SK-N-SH treated with all-trans-retinoic acid at 6 μM for 48 hours (cell line): Measurements from ENCODE around the gene SDK1.

Experiments used
- ATAC-seq: fragments of 200-7000 bp; cut with Tn5 transposase; 3 replicates; pipeline ENCODE4 v1.9.1; 2020; ENCODE audit warnings: mild to moderate bottlenecking, moderate library complexity
- ARNTL ChIP-seq: fragments of 450-650 bp; formaldehyde crosslinking; IDR thresholded peaks from 2 replicates; pipeline ENCODE4 v1.5.0; 2020; ENCODE audit warnings: low read depth, mild to moderate bottlenecking, moderate library complexity, borderline replicate concordance
- BACH2 ChIP-seq: fragments of 250-450 bp; sonication (Bioruptor Pico); IDR thresholded peaks from 2 replicates; pipeline ENCODE4 v1.9.0; 2021; ENCODE audit warnings: mild to moderate bottlenecking, borderline replicate concordance
- CSDC2 ChIP-seq: fragments of 250-450 bp; sonication (Bioruptor Pico); IDR thresholded peaks from 2 replicates; pipeline ENCODE4 v1.5.0; 2020; ENCODE audit warnings: mild to moderate bottlenecking, moderate library complexity
- ESRRG ChIP-seq: fragments of 250-450 bp; sonication (Bioruptor Pico); IDR thresholded peaks from 2 replicates; pipeline ENCODE4 v1.6.1; 2021; ENCODE audit warnings: mild to moderate bottlenecking
- GLIS3 ChIP-seq: fragments of 250-450 bp; sonication (Bioruptor Pico); IDR thresholded peaks from 2 replicates; pipeline ENCODE4 v1.5.0; 2020; ENCODE audit warnings: mild to moderate bottlenecking, moderate library complexity
- OSR1 ChIP-seq: fragments of 250-450 bp; sonication (Bioruptor Pico); IDR thresholded peaks from 2 replicates; pipeline ENCODE4 v1.8.0; 2022; ENCODE audit warnings: moderate library complexity, mild to moderate bottlenecking, inconsistent platforms
- PPARA ChIP-seq: fragments of 250-450 bp; sonication (Bioruptor Pico); IDR thresholded peaks from 2 replicates; pipeline ENCODE4 v1.5.0; 2020; ENCODE audit warnings: mild to moderate bottlenecking, borderline replicate concordance
- RARB ChIP-seq: fragments of 250-450 bp; sonication (Bioruptor Pico); IDR thresholded peaks from 2 replicates; pipeline ENCODE4 v1.8.0; 2021; ENCODE audit warnings: mild to moderate bottlenecking, moderate library complexity
- TCF4 ChIP-seq: fragments of 250-450 bp; sonication (Bioruptor Pico); IDR thresholded peaks from 2 replicates; pipeline ENCODE4 v1.8.0; 2021; ENCODE audit warnings: mild to moderate bottlenecking, moderate library complexity, borderline replicate concordance
- TOX ChIP-seq: fragments of 250-450 bp; sonication (Bioruptor Pico); IDR thresholded peaks from 2 replicates; pipeline ENCODE4 v1.8.0; 2021; ENCODE audit warnings: mild to moderate bottlenecking, moderate library complexity, borderline replicate concordance
- ZC3H10 ChIP-seq: fragments of 250-450 bp; sonication (Bioruptor Pico); IDR thresholded peaks from 2 replicates; pipeline ENCODE4 v1.5.1; 2021; ENCODE audit warnings: mild to moderate bottlenecking, moderate library complexity
- ZFP3 ChIP-seq: fragments of 250-450 bp; sonication (Bioruptor Pico); IDR thresholded peaks from 2 replicates; pipeline ENCODE4 v1.5.0; 2020; ENCODE audit warnings: mild to moderate bottlenecking, moderate library complexity
- ZFP30 ChIP-seq: fragments of 450-650 bp; formaldehyde crosslinking; IDR thresholded peaks from 2 replicates; pipeline ENCODE4 v1.5.0; 2022; ENCODE audit warnings: mild to moderate bottlenecking, moderate library complexity
- ZNF8 ChIP-seq: fragments of 450-650 bp; formaldehyde crosslinking; IDR thresholded peaks from 2 replicates; pipeline ENCODE4 v1.5.0; 2020; ENCODE audit warnings: mild to moderate bottlenecking, moderate library complexity
- TF ChIP-seq, protein P1 (sequence below): fragments of 250-450 bp; sonication (Bioruptor Pico); IDR thresholded peaks from 2 replicates; pipeline ENCODE4 v1.8.0; 2021; ENCODE audit warnings: low read depth, mild to moderate bottlenecking, moderate library complexity, borderline replicate concordance
- TF ChIP-seq, protein P2 (sequence below): fragments of 250-450 bp; sonication (Bioruptor Pico); IDR thresholded peaks from 2 replicates; pipeline ENCODE4 v1.8.0; 2020; ENCODE audit warnings: mild to moderate bottlenecking, moderate library complexity, borderline replicate concordance
- TF ChIP-seq, protein P3 (sequence below): fragments of 250-450 bp; sonication (Bioruptor Pico); IDR thresholded peaks from 2 replicates; pipeline ENCODE4 v1.5.1; 2020; ENCODE audit warnings: low read depth, mild to moderate bottlenecking, moderate library complexity
- TF ChIP-seq, protein P4 (sequence below): fragments of 250-450 bp; sonication (Bioruptor Pico); IDR thresholded peaks from 2 replicates; pipeline ENCODE4 v1.5.1; 2021; ENCODE audit warnings: mild to moderate bottlenecking, moderate library complexity

SDK1 gene

DNA sequence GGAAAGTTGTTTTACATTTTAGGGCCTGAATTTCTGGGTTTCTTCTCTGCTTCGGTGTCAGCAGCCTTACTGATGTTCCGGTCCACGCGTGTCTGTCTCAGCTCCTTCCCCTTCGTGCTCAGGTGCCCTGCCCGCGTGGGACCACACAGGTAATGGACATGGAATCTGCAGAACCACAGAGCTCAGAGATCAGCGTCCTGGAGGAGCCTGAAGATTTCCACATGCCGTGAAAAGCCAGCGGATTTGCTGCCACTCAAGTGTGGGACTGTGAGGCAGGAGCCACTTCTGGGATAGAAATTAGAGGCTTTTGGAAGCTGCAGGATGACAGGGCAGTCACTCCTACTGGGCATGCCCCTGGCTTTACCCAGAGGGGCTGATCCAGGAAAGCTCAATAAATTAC is 714.9 kb downstream of the SDK1 start:
- no peak for ATAC-seq
- no peak for TF ChIP-seq ZNF8
- no peak for TF ChIP-seq GLIS3 (CRISPR knock-in tag)
- no peak for TF ChIP-seq ESRRG (CRISPR knock-in tag)
- TF ChIP-seq ZC3H10 (CRISPR knock-in tag), result no peak
- TF ChIP-seq ARNTL (CRISPR knock-in tag), result no peak
- no peak for TF ChIP-seq ZFP30
- no peak for TF ChIP-seq BACH2 (CRISPR knock-in tag)
- TF ChIP-seq, protein P1, sequence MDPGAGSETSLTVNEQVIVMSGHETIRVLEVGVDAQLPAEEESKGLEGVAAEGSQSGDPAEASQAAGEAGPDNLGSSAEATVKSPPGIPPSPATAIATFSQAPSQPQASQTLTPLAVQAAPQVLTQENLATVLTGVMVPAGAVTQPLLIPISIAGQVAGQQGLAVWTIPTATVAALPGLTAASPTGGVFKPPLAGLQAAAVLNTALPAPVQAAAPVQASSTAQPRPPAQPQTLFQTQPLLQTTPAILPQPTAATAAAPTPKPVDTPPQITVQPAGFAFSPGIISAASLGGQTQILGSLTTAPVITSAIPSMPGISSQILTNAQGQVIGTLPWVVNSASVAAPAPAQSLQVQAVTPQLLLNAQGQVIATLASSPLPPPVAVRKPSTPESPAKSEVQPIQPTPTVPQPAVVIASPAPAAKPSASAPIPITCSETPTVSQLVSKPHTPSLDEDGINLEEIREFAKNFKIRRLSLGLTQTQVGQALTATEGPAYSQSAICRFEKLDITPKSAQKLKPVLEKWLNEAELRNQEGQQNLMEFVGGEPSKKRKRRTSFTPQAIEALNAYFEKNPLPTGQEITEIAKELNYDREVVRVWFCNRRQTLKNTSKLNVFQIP, result no peak
- TF ChIP-seq, protein P2, sequence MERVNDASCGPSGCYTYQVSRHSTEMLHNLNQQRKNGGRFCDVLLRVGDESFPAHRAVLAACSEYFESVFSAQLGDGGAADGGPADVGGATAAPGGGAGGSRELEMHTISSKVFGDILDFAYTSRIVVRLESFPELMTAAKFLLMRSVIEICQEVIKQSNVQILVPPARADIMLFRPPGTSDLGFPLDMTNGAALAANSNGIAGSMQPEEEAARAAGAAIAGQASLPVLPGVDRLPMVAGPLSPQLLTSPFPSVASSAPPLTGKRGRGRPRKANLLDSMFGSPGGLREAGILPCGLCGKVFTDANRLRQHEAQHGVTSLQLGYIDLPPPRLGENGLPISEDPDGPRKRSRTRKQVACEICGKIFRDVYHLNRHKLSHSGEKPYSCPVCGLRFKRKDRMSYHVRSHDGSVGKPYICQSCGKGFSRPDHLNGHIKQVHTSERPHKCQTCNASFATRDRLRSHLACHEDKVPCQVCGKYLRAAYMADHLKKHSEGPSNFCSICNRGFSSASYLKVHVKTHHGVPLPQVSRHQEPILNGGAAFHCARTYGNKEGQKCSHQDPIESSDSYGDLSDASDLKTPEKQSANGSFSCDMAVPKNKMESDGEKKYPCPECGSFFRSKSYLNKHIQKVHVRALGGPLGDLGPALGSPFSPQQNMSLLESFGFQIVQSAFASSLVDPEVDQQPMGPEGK (CRISPR knock-in tag), result no peak
- no peak for TF ChIP-seq PPARA (CRISPR knock-in tag)
- TF ChIP-seq OSR1 (CRISPR knock-in tag), result no peak
- TF ChIP-seq, all 23 proteins: peak for 0

DNA sequence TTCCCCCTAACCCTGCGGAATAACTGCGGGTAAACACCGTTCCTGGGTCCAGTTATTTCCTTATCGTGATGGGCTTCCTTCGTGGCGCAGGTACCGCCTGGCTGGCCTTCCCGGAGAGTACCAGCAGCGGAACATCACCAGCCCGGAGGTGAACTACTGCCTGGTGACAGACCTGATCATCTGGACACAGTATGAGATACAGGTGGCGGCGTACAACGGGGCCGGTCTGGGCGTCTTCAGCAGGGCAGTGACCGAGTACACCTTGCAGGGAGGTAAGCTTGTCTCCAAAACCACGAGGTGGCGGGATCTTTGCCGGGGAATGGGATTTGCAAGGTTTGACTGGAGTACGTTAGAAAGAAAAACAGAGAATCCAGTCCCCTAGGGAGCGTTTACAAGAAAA is 716.0 kb downstream of the SDK1 start:
- ATAC-seq, result no peak
- TF ChIP-seq PPARA (CRISPR knock-in tag) (no peak), CSDC2 (CRISPR knock-in tag) (no peak), RARB (CRISPR knock-in tag) (no peak), GLIS3 (CRISPR knock-in tag) (no peak), TCF4 (CRISPR knock-in tag) (no peak), ZFP3 (CRISPR knock-in tag) (no peak), ZNF8 (no peak)
- TF ChIP-seq, protein P2 (CRISPR knock-in tag), result no peak
- TF ChIP-seq, protein P3, sequence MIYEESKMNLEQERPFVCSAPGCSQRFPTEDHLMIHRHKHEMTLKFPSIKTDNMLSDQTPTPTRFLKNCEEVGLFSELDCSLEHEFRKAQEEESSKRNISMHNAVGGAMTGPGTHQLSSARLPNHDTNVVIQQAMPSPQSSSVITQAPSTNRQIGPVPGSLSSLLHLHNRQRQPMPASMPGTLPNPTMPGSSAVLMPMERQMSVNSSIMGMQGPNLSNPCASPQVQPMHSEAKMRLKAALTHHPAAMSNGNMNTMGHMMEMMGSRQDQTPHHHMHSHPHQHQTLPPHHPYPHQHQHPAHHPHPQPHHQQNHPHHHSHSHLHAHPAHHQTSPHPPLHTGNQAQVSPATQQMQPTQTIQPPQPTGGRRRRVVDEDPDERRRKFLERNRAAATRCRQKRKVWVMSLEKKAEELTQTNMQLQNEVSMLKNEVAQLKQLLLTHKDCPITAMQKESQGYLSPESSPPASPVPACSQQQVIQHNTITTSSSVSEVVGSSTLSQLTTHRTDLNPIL (CRISPR knock-in tag), result no peak
- TF ChIP-seq, protein P4, sequence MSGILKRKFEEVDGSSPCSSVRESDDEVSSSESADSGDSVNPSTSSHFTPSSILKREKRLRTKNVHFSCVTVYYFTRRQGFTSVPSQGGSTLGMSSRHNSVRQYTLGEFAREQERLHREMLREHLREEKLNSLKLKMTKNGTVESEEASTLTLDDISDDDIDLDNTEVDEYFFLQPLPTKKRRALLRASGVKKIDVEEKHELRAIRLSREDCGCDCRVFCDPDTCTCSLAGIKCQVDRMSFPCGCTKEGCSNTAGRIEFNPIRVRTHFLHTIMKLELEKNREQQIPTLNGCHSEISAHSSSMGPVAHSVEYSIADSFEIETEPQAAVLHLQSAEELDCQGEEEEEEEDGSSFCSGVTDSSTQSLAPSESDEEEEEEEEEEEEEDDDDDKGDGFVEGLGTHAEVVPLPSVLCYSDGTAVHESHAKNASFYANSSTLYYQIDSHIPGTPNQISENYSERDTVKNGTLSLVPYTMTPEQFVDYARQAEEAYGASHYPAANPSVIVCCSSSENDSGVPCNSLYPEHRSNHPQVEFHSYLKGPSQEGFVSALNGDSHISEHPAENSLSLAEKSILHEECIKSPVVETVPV (CRISPR knock-in tag), result no peak
- TF ChIP-seq, protein P1, result no peak

DNA sequence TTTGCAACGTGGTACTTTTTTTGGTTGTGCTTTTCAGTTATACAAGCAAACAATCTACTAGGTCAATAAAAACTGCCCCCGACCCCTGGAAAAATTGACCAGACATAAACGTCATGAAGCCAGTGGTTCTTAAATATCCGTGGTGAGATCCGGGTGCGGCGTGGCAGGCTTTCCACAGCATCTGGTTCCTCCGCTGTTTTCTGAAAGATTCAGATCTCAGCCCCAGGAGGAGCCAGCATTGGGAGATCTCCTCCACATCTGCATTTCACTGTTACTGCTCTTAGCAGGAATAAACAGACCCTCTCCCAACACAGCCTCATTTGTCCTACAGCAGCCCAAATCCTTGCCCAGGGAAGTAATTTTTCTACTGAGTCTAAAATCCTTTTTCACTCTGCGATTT is 716.7 kb downstream of the SDK1 start:
- no peak for ATAC-seq
- TF ChIP-seq, protein P4 (CRISPR knock-in tag), result no peak
- TF ChIP-seq CSDC2 (CRISPR knock-in tag), result no peak
- TF ChIP-seq RARB (CRISPR knock-in tag), result no peak
- TF ChIP-seq TOX (CRISPR knock-in tag), result no peak
- TF ChIP-seq, protein P1, result no peak
